A673 (cell line): Measurements from ENCODE around the gene SAMHD1. TPM values are rescaled to one million over a fixed set of nuclear protein-coding genes. Genes with fewer than 3 reads are reported as not detected.
"Not testable (repeated sequence)": the region's sequence is repeated elsewhere in the genome, so short reads cannot be mapped to it uniquely, and the experiment has no call there.

Source experiments
- BruUV-seq: library from RNA; stranded (reverse); fragments of 400-500 nt; replicated peaks from 2 replicates; lab custom pipeline; 2021; lab: Mats Ljungman, UMichigan
- CTCF ChIA-PET: fragments of 300-600 bp; sonication (Branson Sonifier 250); formaldehyde crosslinking; loops from one replicate; lab custom pipeline; 2022; ENCODE audit warnings: antibody characterized with exemption; lab: Charles Lee
- POLR2A ChIA-PET: fragments of 300-600 bp; sonication (Branson Sonifier 250); formaldehyde crosslinking; loops from one replicate; lab custom pipeline; 2022; ENCODE audit warnings: antibody characterized with exemption; ENCODE audit not compliant: low non-redundant PET; lab: Charles Lee
- DNase-seq: peaks from one replicate; pipeline ENCODE4 v3.0.0-alpha.2; 2015; ENCODE audit warnings: low spot score
- H3K27ac ChIP-seq: fragments of 200-600 bp; sonication (generic); 2 replicates; pipeline ENCODE4 v1.5.1; 2016; ENCODE audit warnings: mixed run types, low read depth, mild to moderate bottlenecking, mixed read lengths, antibody characterized with exemption, low read length; ENCODE audit not compliant: poor library complexity, severe bottlenecking
- H3K27me3 ChIP-seq: fragments of 200-600 bp; sonication (generic); replicated peaks from 2 replicates; pipeline ENCODE4 v1.6.1; 2017; ENCODE audit warnings: mixed run types, low read depth, mild to moderate bottlenecking, mixed read lengths, antibody characterized with exemption, low read length; ENCODE audit not compliant: insufficient read depth, poor library complexity
- H3K36me3 ChIP-seq: fragments of 200-600 bp; sonication (generic); 2 replicates; pipeline ENCODE4 v1.6.1; 2016; ENCODE audit warnings: mixed run types, mild to moderate bottlenecking, mixed read lengths, antibody characterized with exemption, low read length; ENCODE audit not compliant: insufficient read depth, poor library complexity, severe bottlenecking
- H3K4me1 ChIP-seq: fragments of 200-600 bp; sonication (generic); 2 replicates; pipeline ENCODE4 v1.6.1; 2017; ENCODE audit warnings: mixed run types, mild to moderate bottlenecking, mixed read lengths, antibody characterized with exemption, low read length; ENCODE audit not compliant: insufficient read depth, poor library complexity, severe bottlenecking
- H3K4me3 ChIP-seq: fragments of 200-600 bp; sonication (generic); 2 replicates; pipeline ENCODE4 v1.5.1; 2016; ENCODE audit warnings: low read depth, mixed run types, mild to moderate bottlenecking, mixed read lengths, low read length; ENCODE audit not compliant: poor library complexity, severe bottlenecking
- H3K9me3 ChIP-seq: fragments of 200-600 bp; sonication (generic); 2 replicates; pipeline ENCODE4 v1.6.1; 2016; ENCODE audit warnings: mixed run types, low read depth, mild to moderate bottlenecking, mixed read lengths, antibody characterized with exemption, low read length; ENCODE audit not compliant: poor library complexity, severe bottlenecking
- EZH2 ChIP-seq: fragments of 200-600 bp; sonication (generic); IDR thresholded peaks from 2 replicates; pipeline ENCODE4 v1.6.1; 2017; ENCODE audit warnings: borderline replicate concordance, low read depth, mild to moderate bottlenecking, mixed read lengths, antibody characterized with exemption, low read length; ENCODE audit not compliant: poor library complexity, severe bottlenecking
- intact Hi-C: fragments of 100-400 bp; cut with micrococcal nuclease; formaldehyde crosslinking; loops from one replicate; pipeline ENCODE4 v1.10.0; 2022; ENCODE audit not compliant: unreplicated experiment
- total RNA-seq: library from RNA; stranded (reverse); gene quantifications from 2 replicates; pipeline ENCODE4 v1.2.3, GENCODE V29; 2021
- TF ChIP-seq, protein P1 (sequence below): fragments of 300-800, 200-600 bp; sonication (generic); conservative IDR thresholded peaks from 2 replicates; pipeline ENCODE4 v1.5.1; 2017; ENCODE audit warnings: low read depth, mild to moderate bottlenecking, antibody characterized with exemption, low read length, moderate library complexity, mixed read lengths

SAMHD1 gene
- total RNA-seq, 1 experiment from 2014 or later, result 10.9 TPM

DNA sequence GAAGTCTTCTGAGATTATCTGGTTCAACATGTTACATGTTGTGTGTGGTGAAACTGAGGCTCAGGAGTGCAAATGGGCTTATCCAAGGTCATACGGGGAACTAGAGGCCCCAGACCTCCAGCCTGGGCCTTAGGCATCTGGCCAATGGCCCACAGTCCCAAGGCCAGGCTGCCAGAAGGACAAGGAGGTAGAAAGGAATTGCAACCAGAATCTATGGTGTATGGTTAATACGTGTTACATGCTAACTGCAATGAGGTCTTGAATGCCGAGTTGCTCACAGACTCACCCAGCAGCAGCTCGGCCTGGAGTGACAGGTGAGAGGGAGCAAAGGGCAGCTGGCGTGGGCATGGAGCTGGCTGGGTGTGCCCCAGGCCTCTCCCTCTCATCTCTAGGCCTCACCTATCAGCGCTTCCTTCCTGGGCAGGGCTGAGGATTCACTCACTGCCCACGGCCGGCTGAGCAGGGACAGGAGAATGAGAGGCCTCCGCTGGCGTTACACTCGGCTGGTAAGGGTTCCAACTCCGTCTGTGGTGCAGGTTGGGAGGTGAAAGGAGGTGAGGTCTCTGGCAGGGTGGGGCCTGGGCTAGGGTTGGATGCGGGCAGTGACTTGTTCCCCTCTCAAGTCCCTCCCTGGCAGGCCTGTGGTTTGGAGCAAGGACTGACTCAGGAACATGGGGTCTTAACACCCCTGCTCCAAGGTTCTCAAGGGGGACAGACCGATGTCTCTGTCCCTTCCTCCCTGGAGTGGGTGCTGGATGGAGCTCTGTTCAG is 75.6 kb downstream of the SAMHD1 start, which contains the start of gene TLDC2:
TLDC2 (plus strand) TSS at position 437 of the 771 bp plus-strand sequence; CDS start at position 474, 37 bp downstream.
- no peaks in the 10 kb centered on the region for H3K27me3 ChIP-seq
- BruUV-seq, result no TSS peak
- H3K27ac ChIP-seq, result no peak within 1 kb of the TSS
- TF ChIP-seq, protein P1, sequence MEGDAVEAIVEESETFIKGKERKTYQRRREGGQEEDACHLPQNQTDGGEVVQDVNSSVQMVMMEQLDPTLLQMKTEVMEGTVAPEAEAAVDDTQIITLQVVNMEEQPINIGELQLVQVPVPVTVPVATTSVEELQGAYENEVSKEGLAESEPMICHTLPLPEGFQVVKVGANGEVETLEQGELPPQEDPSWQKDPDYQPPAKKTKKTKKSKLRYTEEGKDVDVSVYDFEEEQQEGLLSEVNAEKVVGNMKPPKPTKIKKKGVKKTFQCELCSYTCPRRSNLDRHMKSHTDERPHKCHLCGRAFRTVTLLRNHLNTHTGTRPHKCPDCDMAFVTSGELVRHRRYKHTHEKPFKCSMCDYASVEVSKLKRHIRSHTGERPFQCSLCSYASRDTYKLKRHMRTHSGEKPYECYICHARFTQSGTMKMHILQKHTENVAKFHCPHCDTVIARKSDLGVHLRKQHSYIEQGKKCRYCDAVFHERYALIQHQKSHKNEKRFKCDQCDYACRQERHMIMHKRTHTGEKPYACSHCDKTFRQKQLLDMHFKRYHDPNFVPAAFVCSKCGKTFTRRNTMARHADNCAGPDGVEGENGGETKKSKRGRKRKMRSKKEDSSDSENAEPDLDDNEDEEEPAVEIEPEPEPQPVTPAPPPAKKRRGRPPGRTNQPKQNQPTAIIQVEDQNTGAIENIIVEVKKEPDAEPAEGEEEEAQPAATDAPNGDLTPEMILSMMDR, result no peak
- TF ChIP-seq EZH2, result no peak
- POLR2A ChIA-PET, result no interaction called here
- CTCF ChIA-PET, result no interaction called here
- H3K4me3 ChIP-seq, result no peak within 1 kb of the TSS
- no peaks in the 10 kb centered on the region for H3K36me3 ChIP-seq
- intact Hi-C loops, result no loop called here
- H3K9me3 ChIP-seq, result no peaks in the 10 kb centered on the region
- DNase-seq, result no peak
- no peaks in the 10 kb centered on the region for H3K4me1 ChIP-seq

DNA sequence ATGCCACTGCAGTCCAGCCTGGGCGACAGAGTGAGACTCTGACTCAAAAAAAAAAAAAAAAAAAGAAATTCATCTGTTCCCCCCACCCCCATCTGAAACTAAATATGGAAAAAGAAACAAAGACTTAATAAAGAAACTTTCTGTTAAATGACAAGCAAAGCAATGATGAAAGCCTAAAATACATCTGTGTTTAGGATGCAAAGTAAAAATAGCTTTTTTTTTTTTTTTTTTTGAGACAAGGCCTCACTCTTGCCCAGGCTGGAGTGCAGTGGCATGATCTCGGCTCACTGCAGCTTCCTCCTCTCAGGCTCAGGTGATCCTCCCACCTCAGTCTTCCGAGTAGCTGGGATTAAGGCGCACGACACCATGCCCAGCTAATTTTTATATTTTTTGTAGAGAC is 76.4 kb downstream of the SAMHD1 start:
- intact Hi-C loops, DNase-seq, H3K36me3 ChIP-seq, H3K4me1 ChIP-seq, H3K27ac ChIP-seq, CTCF ChIA-PET, H3K4me3 ChIP-seq, POLR2A ChIA-PET, H3K9me3 ChIP-seq, BruUV-seq, H3K27me3 ChIP-seq: not testable (repeated sequence)

DNA sequence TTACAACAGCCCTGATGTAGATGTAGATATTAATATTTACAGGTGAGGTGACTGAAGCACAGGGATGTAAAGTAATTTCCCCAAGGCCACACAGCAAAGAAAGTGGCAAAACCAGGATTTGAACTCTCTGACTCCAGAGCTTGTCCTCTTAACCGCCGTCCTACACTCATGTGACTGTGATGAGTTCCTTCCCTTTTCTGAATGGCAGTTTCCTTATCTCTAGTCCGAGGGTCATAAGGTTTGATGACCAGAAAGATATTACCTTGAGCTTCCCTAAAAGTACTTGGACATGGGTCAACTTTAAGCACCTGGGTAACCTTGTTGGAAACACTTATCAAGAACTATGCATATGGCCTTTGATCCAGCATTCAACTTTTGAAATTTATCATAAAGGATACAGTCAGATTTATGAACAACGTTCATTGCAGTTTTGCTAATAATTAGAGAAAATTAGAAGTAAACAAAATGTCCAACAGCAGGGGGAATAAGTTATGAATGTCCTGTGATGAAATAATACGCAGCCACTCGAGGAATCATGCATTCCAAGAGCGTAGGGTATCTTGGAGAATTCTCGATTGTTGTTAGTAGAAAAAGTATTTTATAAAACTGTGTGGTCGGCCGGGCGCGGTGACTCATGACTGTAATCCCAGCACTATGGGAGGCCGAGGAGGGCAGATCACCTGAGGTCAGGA is 77.9 kb downstream of the SAMHD1 start:
- intact Hi-C loops, result no loop called here
- H3K36me3 ChIP-seq, result no peaks in the 10 kb centered on the region
- H3K27me3 ChIP-seq, result no peaks in the 10 kb centered on the region
- DNase-seq, result no peak
- H3K4me1 ChIP-seq, result no peaks in the 10 kb centered on the region
- no peak overlapping the region for H3K4me3 ChIP-seq
- H3K9me3 ChIP-seq, result no peaks in the 10 kb centered on the region
- no peak overlapping the region for H3K27ac ChIP-seq
- BruUV-seq, result no TSS peak
- ChIA-PET POLR2A (no interaction called here), CTCF (no interaction called here)
- TF ChIP-seq, protein P1, result no peak
- no peak for TF ChIP-seq EZH2
